CD4-positive, alpha-beta T cell treated with Interleukin-17A for 1 hour (primary cell): ENCODE results near the gene KRTDAP.

Experiments
- DNase-seq: peaks from one replicate; pipeline ENCODE4 v3.0.0-alpha.2; 2020

KRTDAP gene

GRCh38 chr19:35512831-35513627 is 22.8 kb upstream of the KRTDAP start:
- no peak for DNase-seq

- no peak for DNase-seq
Observed at GRCh38 chr19:35511337-35511736, 21.1 kb upstream of the KRTDAP start.

- no peak for DNase-seq
Observed at GRCh38 chr19:35510626-35510964, 20.3 kb upstream of the KRTDAP start.

- DNase-seq: peak; percentile 65
Observed at GRCh38 chr19:35509861-35510625, 19.8 kb upstream of the KRTDAP start.

GRCh38 chr19:35509018-35509652 is 18.9 kb upstream of the KRTDAP start:
- DNase-seq: peak; percentile 52

GRCh38 chr19:35508129-35508528 is 17.9 kb upstream of the KRTDAP start:
- no peak for DNase-seq

GRCh38 chr19:35507561-35507960 is 17.3 kb upstream of the KRTDAP start:
- DNase-seq: no peak

GRCh38 chr19:35506011-35506410 is 15.7 kb upstream of the KRTDAP start:
- no peak for DNase-seq

GRCh38 chr19:35502751-35503150 is 12.5 kb upstream of the KRTDAP start:
- DNase-seq: no peak

GRCh38 chr19:35501684-35502083 is 11.4 kb upstream of the KRTDAP start:
- no peak for DNase-seq

- DNase-seq: no peak
Observed at GRCh38 chr19:35500611-35501010, 10.3 kb upstream of the KRTDAP start.

- no peak for DNase-seq
Observed at GRCh38 chr19:35498984-35499527, 8.8 kb upstream of the KRTDAP start.

GRCh38 chr19:35498220-35498619 is 8.0 kb upstream of the KRTDAP start:
- no peak for DNase-seq

GRCh38 chr19:35497406-35497805 is 7.1 kb upstream of the KRTDAP start:
- DNase-seq: no peak

GRCh38 chr19:35495107-35496064 is 5.1 kb upstream of the KRTDAP start:
- peak; percentile 70 for DNase-seq

GRCh38 chr19:35493971-35494370 is 3.7 kb upstream of the KRTDAP start:
- no peak for DNase-seq

- DNase-seq: no peak
Observed at GRCh38 chr19:35491836-35492360, 1.6 kb upstream of the KRTDAP start.

GRCh38 chr19:35488677-35489076 is 1.6 kb downstream of the KRTDAP start:
- DNase-seq: no peak

GRCh38 chr19:35487656-35488182 is 2.5 kb downstream of the KRTDAP start:
- no peak for DNase-seq

- DNase-seq: no peak
Observed at GRCh38 chr19:35486268-35486708, 4.0 kb downstream of the KRTDAP start.

GRCh38 chr19:35484252-35485036 is 5.8 kb downstream of the KRTDAP start:
- no peak for DNase-seq
